GM23338 (cell line): ENCODE measurements around the gene SLC44A4. TPM values are rescaled to one million over a fixed set of nuclear protein-coding genes. Genes with fewer than 3 reads are reported as not detected.

ENCODE experiments used
- ATAC-seq: fragments of 200-7000 bp; cut with Tn5 transposase; 3 replicates; pipeline ENCODE4 v1.9.1; 2020
- DNase-seq: peaks from one replicate; pipeline ENCODE4 v3.0.0-alpha.2; 2015; ENCODE audit warnings: low spot score
- H2AFZ ChIP-seq: fragments of 200-600 bp; sonication (generic); 2 replicates; pipeline ENCODE4 v1.8.0; 2016; ENCODE audit warnings: antibody characterized with exemption, mild to moderate bottlenecking, moderate library complexity
- H3F3A ChIP-seq: fragments of 200-600 bp; sonication (generic); replicated peaks from 2 replicates; pipeline ENCODE4 v1.8.0; 2017; ENCODE audit warnings: antibody characterized with exemption, mixed run types, low read depth
- H3K27ac ChIP-seq: fragments of 200-600 bp; sonication (generic); 2 replicates; pipeline ENCODE4 v1.6.1; 2016; ENCODE audit warnings: low read depth
- H3K27me3 ChIP-seq: fragments of 200-600 bp; sonication (generic); 2 replicates; pipeline ENCODE4 v1.8.0; 2016; ENCODE audit warnings: mild to moderate bottlenecking, mixed run types, moderate library complexity; ENCODE audit not compliant: insufficient read depth
- H3K36me3 ChIP-seq: fragments of 200-600 bp; sonication (generic); 2 replicates; pipeline ENCODE4 v1.8.0; 2016; ENCODE audit warnings: mild to moderate bottlenecking; ENCODE audit not compliant: insufficient read depth
- H3K4me1 ChIP-seq: fragments of 200-600 bp; sonication (generic); 2 replicates; pipeline ENCODE4 v1.8.0; 2016; ENCODE audit warnings: mild to moderate bottlenecking, moderate library complexity; ENCODE audit not compliant: insufficient read depth
- H3K4me2 ChIP-seq: fragments of 200-600 bp; sonication (generic); 2 replicates; pipeline ENCODE4 v1.7.1; 2017; ENCODE audit warnings: mixed run types
- H3K4me3 ChIP-seq: fragments of 200-600 bp; sonication (generic); 2 replicates; pipeline ENCODE4 v1.6.1; 2016; ENCODE audit warnings: mixed run types
- H3K79me2 ChIP-seq: fragments of 200-600 bp; sonication (generic); replicated peaks from 2 replicates; pipeline ENCODE4 v1.8.0; 2017; ENCODE audit warnings: mild to moderate bottlenecking; ENCODE audit not compliant: insufficient read depth
- H3K9me2 ChIP-seq: fragments of 200-600 bp; sonication (generic); 2 replicates; pipeline ENCODE4 v1.8.0; 2017; ENCODE audit not compliant: insufficient read depth
- H4K20me1 ChIP-seq: fragments of 200-600 bp; sonication (generic); replicated peaks from 2 replicates; pipeline ENCODE4 v1.8.0; 2017; ENCODE audit warnings: mild to moderate bottlenecking; ENCODE audit not compliant: insufficient read depth
- H3K27ac Mint-ChIP-seq: 2 replicates; pipeline ENCODE4 v1.8.0; 2020; ENCODE audit warnings: inconsistent platforms, mild to moderate bottlenecking, moderate library complexity, mixed read lengths
- H3K27me3 Mint-ChIP-seq: 3 replicates; pipeline ENCODE4 v1.8.0; 2022; ENCODE audit warnings: low read depth, mild to moderate bottlenecking, moderate library complexity, mixed read lengths, inconsistent platforms; ENCODE audit not compliant: insufficient read depth, poor library complexity
- H3K36me3 Mint-ChIP-seq: 3 replicates; pipeline ENCODE4 v1.8.0; 2021; ENCODE audit warnings: low read depth, mild to moderate bottlenecking, inconsistent platforms, moderate library complexity, mixed read lengths
- H3K4me1 Mint-ChIP-seq: 3 replicates; pipeline ENCODE4 v1.8.0; 2020; ENCODE audit warnings: mild to moderate bottlenecking, inconsistent platforms, mixed read lengths
- H3K4me3 Mint-ChIP-seq: 3 replicates; pipeline ENCODE4 v1.8.0; 2021; ENCODE audit warnings: moderate library complexity, mild to moderate bottlenecking, inconsistent platforms, mixed read lengths
- H3K9me3 Mint-ChIP-seq: 3 replicates; pipeline ENCODE4 v1.8.0; 2020; ENCODE audit warnings: moderate library complexity, mild to moderate bottlenecking, inconsistent platforms, mixed read lengths
- CREB1 ChIP-seq: fragments of 250-450 bp; sonication (Bioruptor Pico); IDR thresholded peaks from 2 replicates; pipeline ENCODE4 v1.5.0; 2020; ENCODE audit warnings: low read depth, mild to moderate bottlenecking, moderate library complexity
- CTCF ChIP-seq, 2 experiments: fragments of 200-600 bp in 1 of 2; sonication (generic) in 1 of 2; conservative IDR thresholded peaks; 2 replicates each; pipeline versions ENCODE4 v1.5.1 to v1.6.1; 2016 to 2017; ENCODE audit warnings: antibody characterized with exemption in 2 of 2, low read depth in 2 of 2, mild to moderate bottlenecking in 2 of 2, moderate library complexity in 1 of 2
- EZH2 ChIP-seq: fragments of 200-600 bp; sonication (generic); IDR thresholded peaks from one replicate; pipeline ENCODE4 v1.8.0; 2017; ENCODE audit warnings: antibody characterized with exemption, mild to moderate bottlenecking, low read depth; ENCODE audit not compliant: unreplicated experiment
- JUNB ChIP-seq: IDR thresholded peaks from one replicate; pipeline ENCODE4 v1.6.1; 2016; ENCODE audit warnings: antibody characterized with exemption; ENCODE audit not compliant: unreplicated experiment
- POLR2AphosphoS5 ChIP-seq: IDR thresholded peaks from 2 replicates; pipeline ENCODE4 v1.6.1; 2016; ENCODE audit warnings: antibody characterized with exemption, low read depth
- STAT1 ChIP-seq: IDR thresholded peaks from one replicate; pipeline ENCODE4 v1.6.1; 2016; ENCODE audit warnings: antibody characterized with exemption; ENCODE audit not compliant: unreplicated experiment
- ZNF114 ChIP-seq: fragments of 250-450 bp; sonication (Bioruptor Pico); IDR thresholded peaks from 2 replicates; pipeline ENCODE4 v1.5.0; 2020; ENCODE audit warnings: mild to moderate bottlenecking, moderate library complexity
- ZNF331 ChIP-seq: fragments of 250-450 bp; sonication (Bioruptor Pico); IDR thresholded peaks from 2 replicates; pipeline ENCODE4 v1.5.0; 2020; ENCODE audit warnings: low read depth, mild to moderate bottlenecking, moderate library complexity
- ZNF462 ChIP-seq: fragments of 250-450 bp; sonication (Bioruptor Pico); IDR thresholded peaks from 2 replicates; pipeline ENCODE4 v1.5.0; 2020; ENCODE audit warnings: mild to moderate bottlenecking, moderate library complexity
- polyA plus RNA-seq: library from polyadenylated mRNA; unstranded; fragments of >200 nt; fragmentation: Nextera tagmentation; extraction: Ambion mirVana; gene quantifications from 2 replicates; pipeline ENCODE4 v1.2.1, GENCODE V29; 2016
- total RNA-seq: library from RNA; depleted of rRNA; stranded (reverse); fragments of >200 nt; shearing (Covaris generic); gene quantifications from 2 replicates; pipeline ENCODE4 v1.2.3, GENCODE V29; 2014

Gene SLC44A4
- total and polyA plus RNA-seq, 2 experiments from 2014 or later, result 1.1 to 3.7 TPM

GRCh38 chr6:31861150-31861549 is 17.6 kb downstream of the SLC44A4 start (continued):
- no peak for TF ChIP-seq ZNF331
- no peak for TF ChIP-seq ZNF114
- no peak for TF ChIP-seq ZNF462 (CRISPR knock-in tag)
- TF ChIP-seq POLR2AphosphoS5, result no peak
- TF ChIP-seq EZH2, result no peak

GRCh38 chr6:31860349-31860748 is 18.4 kb downstream of the SLC44A4 start:
- no peaks in the 10 kb centered on the region for H3K9me2 ChIP-seq
- H3K79me2 ChIP-seq, result peaks cover 8% of the 10 kb centered on the region; the same call in 1 of the 2 replicates
- H3K9me3 Mint-ChIP-seq, result peaks cover 9% of the 10 kb centered on the region
- H3K4me1 ChIP-seq, result peaks cover 12% of the 10 kb centered on the region; the same call in 1 of the 2 replicates
- peaks cover 18% of the 10 kb centered on the region for H3K27me3 Mint-ChIP-seq
- no peak overlapping the region for H3K4me2 ChIP-seq
- no peaks in the 10 kb centered on the region for H3K36me3 ChIP-seq
- peaks cover 25% of the 10 kb centered on the region for H3K36me3 Mint-ChIP-seq
- H3K4me3 Mint-ChIP-seq, result no peak overlapping the region
- no peak overlapping the region for H3K27ac Mint-ChIP-seq
- peaks cover 12% of the 10 kb centered on the region; the same call in 1 of the 2 replicates for H3F3A ChIP-seq
- no peak overlapping the region for H3K4me3 ChIP-seq
- no peak overlapping the region for H3K27ac ChIP-seq
- peaks cover 8% of the 10 kb centered on the region for H3K4me1 Mint-ChIP-seq
- DNase-seq (no peak), ATAC-seq (no peak)
- no peaks in the 10 kb centered on the region for H3K27me3 ChIP-seq
- peaks cover 3% of the 10 kb centered on the region; the same call in 1 of the 2 replicates for H4K20me1 ChIP-seq
- H2AFZ ChIP-seq, result no peak overlapping the region
- no peak for TF ChIP-seq JUNB
- TF ChIP-seq ZNF114, result no peak
- TF ChIP-seq STAT1, result no peak
- no peak for TF ChIP-seq ZNF462 (CRISPR knock-in tag)
- no peak for TF ChIP-seq CREB1 (CRISPR knock-in tag)
- TF ChIP-seq CTCF (conservative IDR thresholded peaks at IDR 0.05; ENCODE audit: low read depth in 2 of 2), result no peak
